Prostate gland (tissue), 2 donors: ENCODE results near the gene BIRC2.

Source experiments
- POLR2A ChIP-seq: fragments of 450-650 bp; IDR thresholded peaks from one replicate; pipeline ENCODE4 v1.6.1; 2016; ENCODE audit warnings: antibody characterized with exemption, mild to moderate bottlenecking
- POLR2AphosphoS5 ChIP-seq: sonication (generic); formaldehyde crosslinking; IDR thresholded peaks from one replicate; pipeline ENCODE4 v1.6.1; 2017; ENCODE audit warnings: antibody characterized with exemption
- TF ChIP-seq, protein P1 (sequence below), 4 experiments: fragments of 200-600 bp in 2 of 4; fragments of 450-650 bp in 2 of 4; sonication (generic) in 2 of 4; IDR thresholded peaks; 1 replicate in 3 of 4; 2 replicates in 1 of 4; pipeline ENCODE4 v1.5.1; 2016 to 2019; ENCODE audit warnings: antibody characterized with exemption in 4 of 4, mild to moderate bottlenecking in 2 of 4, moderate library complexity in 2 of 4

GRCh38 chr11:102406099-102406498 lies 59.1 kb downstream of the BIRC2 start:
- TF ChIP-seq POLR2AphosphoS5: no peak
- TF ChIP-seq, protein P1, sequence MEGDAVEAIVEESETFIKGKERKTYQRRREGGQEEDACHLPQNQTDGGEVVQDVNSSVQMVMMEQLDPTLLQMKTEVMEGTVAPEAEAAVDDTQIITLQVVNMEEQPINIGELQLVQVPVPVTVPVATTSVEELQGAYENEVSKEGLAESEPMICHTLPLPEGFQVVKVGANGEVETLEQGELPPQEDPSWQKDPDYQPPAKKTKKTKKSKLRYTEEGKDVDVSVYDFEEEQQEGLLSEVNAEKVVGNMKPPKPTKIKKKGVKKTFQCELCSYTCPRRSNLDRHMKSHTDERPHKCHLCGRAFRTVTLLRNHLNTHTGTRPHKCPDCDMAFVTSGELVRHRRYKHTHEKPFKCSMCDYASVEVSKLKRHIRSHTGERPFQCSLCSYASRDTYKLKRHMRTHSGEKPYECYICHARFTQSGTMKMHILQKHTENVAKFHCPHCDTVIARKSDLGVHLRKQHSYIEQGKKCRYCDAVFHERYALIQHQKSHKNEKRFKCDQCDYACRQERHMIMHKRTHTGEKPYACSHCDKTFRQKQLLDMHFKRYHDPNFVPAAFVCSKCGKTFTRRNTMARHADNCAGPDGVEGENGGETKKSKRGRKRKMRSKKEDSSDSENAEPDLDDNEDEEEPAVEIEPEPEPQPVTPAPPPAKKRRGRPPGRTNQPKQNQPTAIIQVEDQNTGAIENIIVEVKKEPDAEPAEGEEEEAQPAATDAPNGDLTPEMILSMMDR (IDR thresholded peaks at IDR 0.05): no peak
- TF ChIP-seq POLR2A: no peak
